ENCODE data around the gene ZNF142. TPM values are rescaled to one million over a fixed set of nuclear protein-coding genes. Genes with fewer than 3 reads are reported as not detected.

The ZNF142 gene
- total and polyA plus RNA-seq, 7 donors = 1.8 to 33.5 (median 21.9) TPM

DNA sequence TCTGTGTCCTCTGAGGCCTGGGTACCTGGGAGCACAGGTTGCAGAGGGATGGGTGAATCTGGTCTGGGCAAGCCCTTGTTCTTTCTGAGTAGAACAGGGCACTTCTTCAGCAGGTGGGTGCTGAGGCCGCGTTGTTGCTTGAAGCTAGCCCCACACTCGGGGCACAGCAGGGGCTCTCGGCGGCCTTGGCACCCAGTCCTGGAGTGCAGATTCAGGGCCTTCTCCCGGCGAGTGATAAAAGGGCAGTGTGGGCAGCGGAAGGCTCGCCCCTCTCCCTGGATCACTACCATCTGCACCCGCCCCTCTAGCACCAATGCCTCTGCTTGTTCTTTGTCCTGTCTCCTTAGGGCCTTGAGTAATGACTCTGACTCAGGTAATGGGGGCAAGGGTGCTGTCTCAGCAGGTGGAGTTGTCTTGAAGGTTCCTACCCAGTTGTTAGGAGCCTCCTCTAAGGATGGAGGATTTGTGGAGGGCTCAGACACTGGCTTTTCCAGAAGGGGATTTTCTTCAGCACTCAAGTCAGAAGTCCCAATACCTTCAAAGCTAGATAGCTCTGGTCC lies 15.6 kb downstream of the ZNF142 start:
- 87 to 96% (median 88%) methylated on average over 10 of the region's 10 CpGs for WGBS, 3 donors
- Histone ChIP-seq H3K27ac (no peak overlapping the region), H3K4me1 (peaks cover 4% of the 10 kb centered on the region), H3K4me3 (no peak overlapping the region), H3K36me3 (ENCODE audit: insufficient read depth in 1 of 2, low read depth in 1 of 2) (peaks cover 13 to 97% of the 10 kb centered on the region in 2 donors), H3K9me3 (no peaks in the 10 kb centered on the region), H3K27me3 (ENCODE audit: insufficient read depth in 3 of 3, low read length in 2 of 3) (no peaks in the 10 kb centered on the region)
- ATAC-seq = no peak
- intact Hi-C loops (cut with DNase I) = no loop called here
- no peak for DNase-seq
- TF ChIP-seq, protein P1, sequence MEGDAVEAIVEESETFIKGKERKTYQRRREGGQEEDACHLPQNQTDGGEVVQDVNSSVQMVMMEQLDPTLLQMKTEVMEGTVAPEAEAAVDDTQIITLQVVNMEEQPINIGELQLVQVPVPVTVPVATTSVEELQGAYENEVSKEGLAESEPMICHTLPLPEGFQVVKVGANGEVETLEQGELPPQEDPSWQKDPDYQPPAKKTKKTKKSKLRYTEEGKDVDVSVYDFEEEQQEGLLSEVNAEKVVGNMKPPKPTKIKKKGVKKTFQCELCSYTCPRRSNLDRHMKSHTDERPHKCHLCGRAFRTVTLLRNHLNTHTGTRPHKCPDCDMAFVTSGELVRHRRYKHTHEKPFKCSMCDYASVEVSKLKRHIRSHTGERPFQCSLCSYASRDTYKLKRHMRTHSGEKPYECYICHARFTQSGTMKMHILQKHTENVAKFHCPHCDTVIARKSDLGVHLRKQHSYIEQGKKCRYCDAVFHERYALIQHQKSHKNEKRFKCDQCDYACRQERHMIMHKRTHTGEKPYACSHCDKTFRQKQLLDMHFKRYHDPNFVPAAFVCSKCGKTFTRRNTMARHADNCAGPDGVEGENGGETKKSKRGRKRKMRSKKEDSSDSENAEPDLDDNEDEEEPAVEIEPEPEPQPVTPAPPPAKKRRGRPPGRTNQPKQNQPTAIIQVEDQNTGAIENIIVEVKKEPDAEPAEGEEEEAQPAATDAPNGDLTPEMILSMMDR (IDR thresholded peaks at IDR 0.05) = no peak

DNA sequence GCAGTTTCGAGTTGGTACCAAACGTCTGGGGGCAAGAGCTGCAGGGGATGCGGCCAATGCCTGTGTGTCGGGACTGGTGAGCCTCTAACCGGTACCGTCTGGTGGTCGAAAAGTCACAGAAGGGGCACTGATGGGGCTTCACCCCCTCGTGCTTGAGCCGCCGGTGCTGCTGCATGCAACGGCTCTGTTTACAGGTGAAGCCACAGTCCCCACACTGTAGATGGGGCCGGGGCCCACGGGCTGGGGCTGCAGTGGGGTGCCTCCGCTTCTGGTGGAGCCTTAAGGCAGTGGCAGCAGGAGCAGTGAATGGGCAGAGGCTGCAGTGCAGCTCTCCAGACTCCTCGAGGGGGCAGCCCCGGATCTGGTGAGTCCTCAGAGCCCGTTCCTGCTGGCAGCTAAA lies 16.6 kb downstream of the ZNF142 start:
- Histone ChIP-seq H3K36me3 (ENCODE audit: insufficient read depth in 1 of 2, low read depth in 1 of 2) (peaks cover 13 to 97% of the 10 kb centered on the region in 2 donors), H3K27ac (no peak overlapping the region), H3K27me3 (ENCODE audit: insufficient read depth in 3 of 3, low read length in 2 of 3) (no peaks in the 10 kb centered on the region), H3K4me1 (no peaks in the 10 kb centered on the region), H3K9me3 (no peaks in the 10 kb centered on the region), H3K4me3 (no peak overlapping the region)
- ATAC-seq (peak in 1 of 4 donors; percentile 18), DNase-seq (no peak)
- 82 to 87% (median 83%) methylated on average over 17 of the region's 17 CpGs for WGBS, 3 donors
- intact Hi-C loops (cut with DNase I) = no loop called here
- TF ChIP-seq, protein P1 (IDR thresholded peaks at IDR 0.05) = no peak

DNA sequence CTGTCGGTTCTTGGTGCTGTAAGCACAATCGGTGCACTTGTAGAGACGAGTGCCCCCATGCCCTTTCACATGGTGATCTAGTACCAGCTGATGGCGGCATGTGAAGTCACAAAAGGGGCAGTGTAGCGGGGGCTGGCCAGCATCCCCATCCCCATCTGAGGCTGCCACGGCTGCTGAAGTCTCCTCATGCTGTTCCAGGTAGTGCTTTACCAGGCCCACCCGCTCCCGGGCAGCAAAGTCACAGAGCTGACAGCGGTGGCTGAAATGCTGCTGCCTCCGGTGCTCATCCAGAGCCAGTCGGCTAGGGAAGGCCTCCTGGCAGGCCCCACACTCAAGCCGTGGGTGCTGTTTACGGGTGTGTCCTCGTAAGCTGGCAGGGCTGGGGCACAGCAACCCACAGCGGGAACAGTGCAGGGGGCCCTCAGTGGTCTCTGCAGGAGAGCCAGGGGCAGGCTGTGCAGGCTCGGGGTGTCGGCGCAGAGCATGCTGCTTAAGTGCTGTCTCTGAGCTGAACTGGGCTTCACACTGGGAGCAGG lies 17.2 kb downstream of the ZNF142 start:
- DNase-seq (no peak), ATAC-seq (peak in 2 of 4 donors; percentile 22 to 24)
- TF ChIP-seq, protein P1 (IDR thresholded peaks at IDR 0.05) = no peak
- intact Hi-C loops (cut with DNase I) = no loop called here
- Histone ChIP-seq H3K4me3 (no peak overlapping the region), H3K27ac (no peak overlapping the region), H3K4me1 (no peaks in the 10 kb centered on the region), H3K36me3 (ENCODE audit: insufficient read depth in 1 of 2, low read depth in 1 of 2) (peaks cover 13 to 97% of the 10 kb centered on the region in 2 donors), H3K9me3 (no peaks in the 10 kb centered on the region), H3K27me3 (ENCODE audit: insufficient read depth in 3 of 3, low read length in 2 of 3) (no peaks in the 10 kb centered on the region)
- 79 to 94% (median 84%) methylated on average over 18 of the region's 18 CpGs for WGBS, 3 donors

DNA sequence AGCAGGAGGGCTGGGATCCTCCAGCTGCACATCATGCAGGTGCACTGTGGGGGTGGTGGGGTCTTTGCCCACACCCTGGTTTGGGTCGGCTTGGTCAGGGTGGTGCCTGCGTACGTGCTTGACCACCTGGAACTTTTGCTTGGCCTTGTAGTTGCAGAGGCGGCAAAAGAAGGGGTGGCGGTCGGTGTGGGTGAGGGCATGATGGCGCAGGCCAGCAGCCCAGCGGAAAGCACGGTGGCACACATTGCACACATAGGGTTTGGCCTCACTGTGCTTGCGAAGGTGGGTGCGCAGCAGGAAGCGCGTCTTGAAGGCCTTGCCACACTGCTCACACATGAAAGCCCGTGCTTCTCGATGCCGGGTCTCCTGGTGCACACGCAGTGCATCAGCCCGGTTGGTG lies 21.1 kb downstream of the ZNF142 start:
- WGBS, 3 donors = 96 to 97% (median 97%) methylated on average over 18 of the region's 18 CpGs
- H3K36me3 ChIP-seq (ENCODE audit: insufficient read depth in 1 of 2, low read depth in 1 of 2) = peaks cover 15 to 98% of the 10 kb centered on the region in 2 donors
- no peak overlapping the region for H3K27ac ChIP-seq
- ATAC-seq = no peak
- TF ChIP-seq, protein P1 (IDR thresholded peaks at IDR 0.05) = no peak
- no peaks in the 10 kb centered on the region for H3K4me1 ChIP-seq
- H3K27me3 ChIP-seq (ENCODE audit: insufficient read depth in 3 of 3, low read length in 2 of 3) = no peaks in the 10 kb centered on the region
- H3K9me3 ChIP-seq = no peaks in the 10 kb centered on the region
- no peak overlapping the region for H3K4me3 ChIP-seq
- intact Hi-C loops (cut with DNase I) = no loop called here
- no peak for DNase-seq

DNA sequence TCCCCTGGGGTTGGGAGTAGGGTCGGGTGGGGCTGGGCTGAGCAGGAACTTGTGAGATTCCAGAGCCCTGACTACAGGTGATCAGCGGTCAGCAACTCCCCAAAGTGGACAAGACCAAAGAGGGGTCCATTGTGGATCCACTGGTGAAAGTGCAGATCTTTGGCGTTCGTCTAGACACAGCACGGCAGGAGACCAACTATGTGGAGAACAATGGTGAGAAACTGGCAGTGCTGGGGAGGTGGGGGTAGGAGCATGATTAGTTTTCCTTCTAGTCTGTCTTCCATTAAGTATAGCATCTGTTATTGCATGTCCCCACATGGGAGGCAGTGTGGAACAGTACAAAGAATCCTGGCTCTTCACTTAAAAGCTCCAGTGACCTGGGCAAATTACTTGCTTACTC lies 23.7 kb downstream of the ZNF142 start:
- H3K4me1 ChIP-seq = no peaks in the 10 kb centered on the region
- H3K9me3 ChIP-seq = no peaks in the 10 kb centered on the region
- H3K4me3 ChIP-seq = no peak overlapping the region
- no peaks in the 10 kb centered on the region for H3K27me3 ChIP-seq (ENCODE audit: insufficient read depth in 3 of 3, low read length in 2 of 3)
- ATAC-seq (no peak), DNase-seq (no peak)
- intact Hi-C loops (cut with DNase I) = no loop called here
- 87 to 92% (median 90%) methylated on average over 5 of the region's 5 CpGs for WGBS, 3 donors
- no peak overlapping the region for H3K27ac ChIP-seq
- TF ChIP-seq, protein P1 (IDR thresholded peaks at IDR 0.05) = no peak
- peaks cover 17 to 100% of the 10 kb centered on the region in 2 donors for H3K36me3 ChIP-seq (ENCODE audit: insufficient read depth in 1 of 2, low read depth in 1 of 2)
